ENCODE results near the gene TSPAN6.

The TSPAN6 gene

GRCh38 chrX:100593126-100593525 lies 43.5 kb downstream of the TSPAN6 start:
- H3K4me1 ChIP-seq (ENCODE audit: control insufficient read depth in 1 of 2, insufficient read depth in 2 of 2, low read length in 2 of 2) = peaks cover 2 to 20% of the 10 kb centered on the region in 2 donors
- H3K36me3 ChIP-seq (ENCODE audit: control insufficient read depth in 1 of 2, insufficient read depth in 2 of 2, low read length in 2 of 2) = no peaks in the 10 kb centered on the region
- no peak overlapping the region for H3K4me3 ChIP-seq (ENCODE audit: low read depth in 1 of 2, low read length in 2 of 2)
- no peaks in the 10 kb centered on the region for H3K9me3 ChIP-seq (ENCODE audit: control insufficient read depth in 1 of 2, low read length in 2 of 2)
- H3K9ac ChIP-seq (ENCODE audit: low read depth in 1 of 2, low read length in 2 of 2) = no peak overlapping the region
- no peak overlapping the region for H3K27ac ChIP-seq (ENCODE audit: low read depth, low read length)
- no peaks in the 10 kb centered on the region for H3K27me3 ChIP-seq (ENCODE audit: control insufficient read depth in 1 of 2, insufficient read depth in 2 of 2, low read length in 2 of 2)

DNA sequence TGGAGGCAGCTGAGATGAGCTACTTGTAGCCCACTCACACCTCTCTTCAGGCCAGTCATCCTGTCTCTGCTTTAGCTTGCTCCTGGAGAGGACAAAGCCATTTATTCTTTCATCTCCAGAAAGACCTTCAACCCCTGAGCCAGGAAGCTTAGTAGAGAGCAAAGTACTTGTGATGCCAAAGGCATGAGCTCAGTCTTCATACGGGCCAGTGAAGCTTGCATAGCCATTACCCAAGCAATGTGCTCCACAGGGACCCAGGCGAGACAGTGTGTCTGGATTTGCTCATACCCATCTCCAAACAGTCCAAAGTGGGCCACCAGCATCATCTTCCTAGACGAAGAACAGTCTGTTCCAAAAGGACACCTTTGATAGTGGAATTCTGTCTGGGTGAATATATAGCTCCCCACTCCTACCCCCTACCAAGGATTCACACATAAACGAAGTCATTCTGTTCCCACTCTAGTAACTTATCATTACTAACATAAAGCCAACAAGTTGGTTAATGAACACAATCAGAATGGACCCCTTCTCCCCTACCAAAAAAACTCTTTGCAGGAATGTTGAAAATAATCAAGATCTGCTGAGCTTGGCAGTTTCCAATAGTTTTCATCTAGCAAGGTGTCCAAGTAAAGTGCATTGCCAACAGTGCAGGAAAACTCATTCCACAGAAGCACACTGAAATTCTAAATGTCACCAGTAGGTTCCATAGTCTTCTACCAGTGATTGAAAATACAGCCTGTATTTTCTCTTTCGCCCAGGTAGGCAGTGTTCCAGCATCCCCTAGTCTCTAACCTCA lies 45.2 kb downstream of the TSPAN6 start:
- H3K9ac ChIP-seq (ENCODE audit: low read depth in 1 of 2, low read length in 2 of 2) = no peak overlapping the region
- no peaks in the 10 kb centered on the region for H3K36me3 ChIP-seq (ENCODE audit: control insufficient read depth in 1 of 2, insufficient read depth in 2 of 2, low read length in 2 of 2)
- H3K27me3 ChIP-seq (ENCODE audit: control insufficient read depth in 1 of 2, insufficient read depth in 2 of 2, low read length in 2 of 2) = no peaks in the 10 kb centered on the region
- H3K9me3 ChIP-seq (ENCODE audit: control insufficient read depth in 1 of 2, low read length in 2 of 2) = no peaks in the 10 kb centered on the region
- H3K27ac ChIP-seq (ENCODE audit: low read depth, low read length) = no peak overlapping the region
- no peak overlapping the region for H3K4me3 ChIP-seq (ENCODE audit: low read depth in 1 of 2, low read length in 2 of 2)
- peaks cover 4 to 34% of the 10 kb centered on the region in 2 donors for H3K4me1 ChIP-seq (ENCODE audit: control insufficient read depth in 1 of 2, insufficient read depth in 2 of 2, low read length in 2 of 2)

- Histone ChIP-seq H3K27me3 (ENCODE audit: control insufficient read depth in 1 of 2, insufficient read depth in 2 of 2, low read length in 2 of 2) (no peaks in the 10 kb centered on the region), H3K9me3 (ENCODE audit: control insufficient read depth in 1 of 2, low read length in 2 of 2) (no peaks in the 10 kb centered on the region), H3K9ac (ENCODE audit: low read depth in 1 of 2, low read length in 2 of 2) (no peak overlapping the region), H3K27ac (ENCODE audit: low read depth, low read length) (no peak overlapping the region), H3K36me3 (ENCODE audit: control insufficient read depth in 1 of 2, insufficient read depth in 2 of 2, low read length in 2 of 2) (no peaks in the 10 kb centered on the region), H3K4me1 (ENCODE audit: control insufficient read depth in 1 of 2, insufficient read depth in 2 of 2, low read length in 2 of 2) (peaks cover 11 to 25% of the 10 kb centered on the region in 2 donors), H3K4me3 (ENCODE audit: low read depth in 1 of 2, low read length in 2 of 2) (no peak overlapping the region)
Measured at GRCh38 chrX:100587861-100588260, 48.7 kb downstream of the TSPAN6 start.

GRCh38 chrX:100586747-100587146 lies 49.9 kb downstream of the TSPAN6 start:
- Histone ChIP-seq H3K4me3 (ENCODE audit: low read depth in 1 of 2, low read length in 2 of 2) (no peak overlapping the region), H3K9me3 (ENCODE audit: control insufficient read depth in 1 of 2, low read length in 2 of 2) (no peaks in the 10 kb centered on the region), H3K4me1 (ENCODE audit: control insufficient read depth in 1 of 2, insufficient read depth in 2 of 2, low read length in 2 of 2) (peaks cover 11 to 19% of the 10 kb centered on the region in 2 donors), H3K9ac (ENCODE audit: low read depth in 1 of 2, low read length in 2 of 2) (no peak overlapping the region), H3K27ac (ENCODE audit: low read depth, low read length) (no peak overlapping the region), H3K27me3 (ENCODE audit: control insufficient read depth in 1 of 2, insufficient read depth in 2 of 2, low read length in 2 of 2) (no peaks in the 10 kb centered on the region), H3K36me3 (ENCODE audit: control insufficient read depth in 1 of 2, insufficient read depth in 2 of 2, low read length in 2 of 2) (no peaks in the 10 kb centered on the region)

GRCh38 chrX:100584611-100585010 lies 52.0 kb downstream of the TSPAN6 start, which contains the start of gene TNMD:
Gene TNMD (plus strand): TSS chrX:100584936. CDS start chrX:100585019, 83 bp downstream.
- Histone ChIP-seq H3K36me3 (ENCODE audit: control insufficient read depth in 1 of 2, insufficient read depth in 2 of 2, low read length in 2 of 2) (no peaks in the 10 kb centered on the region), H3K27ac (ENCODE audit: low read depth, low read length) (no peak within 1 kb of the TSS), H3K9ac (ENCODE audit: low read depth in 1 of 2, low read length in 2 of 2) (no peak within 1 kb of the TSS), H3K27me3 (ENCODE audit: control insufficient read depth in 1 of 2, insufficient read depth in 2 of 2, low read length in 2 of 2) (no peaks in the 10 kb centered on the region), H3K4me3 (ENCODE audit: low read depth in 1 of 2, low read length in 2 of 2) (no peak within 1 kb of the TSS), H3K9me3 (ENCODE audit: control insufficient read depth in 1 of 2, low read length in 2 of 2) (no peaks in the 10 kb centered on the region), H3K4me1 (ENCODE audit: control insufficient read depth in 1 of 2, insufficient read depth in 2 of 2, low read length in 2 of 2) (peaks cover 8 to 14% of the 10 kb centered on the region in 2 donors)

Measured in duodenal mucosa (tissue), 2 donors.